Cerebellar nuclear complex (tissue), 1 donor: ENCODE measurements around the gene METTL26.
"Not testable (repeated sequence)": the region's sequence is repeated elsewhere in the genome, so short reads cannot be mapped to it uniquely, and the experiment has no call there.

Experiments used
- DNase-seq, 2 experiments: peaks; one replicate each; lab custom pipeline; 2025; lab: John Stamatoyannopoulos, UW

The METTL26 gene

DNA sequence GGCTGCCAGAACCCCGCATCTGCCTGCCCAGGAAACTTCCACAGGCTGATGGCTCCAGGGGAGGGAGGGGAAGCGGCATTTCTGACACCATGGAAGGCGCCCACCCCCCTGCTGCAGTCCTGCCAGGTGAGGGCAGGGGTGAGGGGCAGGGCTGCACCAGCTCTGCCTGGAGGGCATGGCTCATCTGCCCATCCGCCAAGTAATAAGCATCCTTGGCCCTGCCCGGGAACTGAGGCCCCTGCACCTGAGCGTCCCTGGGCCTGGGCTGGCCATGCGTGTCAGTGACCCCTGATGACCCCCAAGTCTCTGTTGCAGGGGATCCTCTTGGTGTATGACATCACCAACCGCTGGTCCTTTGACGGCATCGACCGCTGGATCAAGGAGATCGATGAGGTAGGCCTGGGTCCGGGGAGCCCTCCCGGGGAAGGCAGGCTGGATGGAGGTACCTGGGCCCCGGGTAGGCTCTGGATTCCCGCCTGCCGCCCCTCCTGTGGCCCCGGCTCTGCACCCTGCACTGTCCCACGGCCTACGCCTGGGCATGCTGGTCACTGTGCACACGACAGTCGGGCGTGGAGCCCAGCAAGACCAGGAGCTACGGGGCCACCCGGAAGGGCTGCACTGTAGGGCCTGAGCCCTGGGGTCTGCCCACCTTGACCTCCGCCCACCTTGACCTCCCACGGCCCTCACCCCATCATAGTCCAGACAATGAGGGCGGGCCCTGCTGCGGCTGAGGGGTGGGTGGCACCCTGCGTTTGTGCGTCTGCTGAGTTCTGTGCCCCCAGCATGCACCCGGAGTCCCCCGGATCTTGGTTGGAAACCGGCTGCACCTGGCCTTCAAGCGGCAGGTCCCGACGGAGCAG is 10.8 kb downstream of the METTL26 start:
- no peak for DNase-seq

DNA sequence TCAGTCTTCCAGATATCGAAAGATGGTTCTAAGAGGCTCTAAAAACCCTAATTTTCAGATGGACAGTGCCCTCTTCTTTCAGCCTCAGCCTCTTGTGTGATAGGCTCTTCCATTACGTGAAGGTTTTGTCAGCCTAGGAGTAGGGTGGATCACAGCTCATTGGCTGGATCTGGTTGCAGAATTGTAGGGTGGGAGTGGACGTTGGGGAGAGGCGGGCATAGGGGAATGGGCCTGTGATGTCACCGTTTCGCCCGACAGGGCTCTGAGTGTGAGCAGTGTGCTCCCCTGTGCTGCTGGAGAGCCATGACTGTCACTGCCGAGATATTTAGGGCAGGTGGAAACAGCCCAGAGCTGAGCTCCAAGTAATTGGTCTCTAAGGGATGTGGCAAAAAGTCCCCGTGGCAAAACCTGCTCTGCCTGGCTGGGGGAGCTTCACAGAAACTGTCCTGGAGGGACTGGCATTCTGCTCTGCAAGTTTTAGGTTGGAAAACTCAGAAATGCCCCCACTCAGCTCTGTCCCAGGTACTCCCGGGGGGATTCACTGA is 11.5 kb downstream of the METTL26 start:
- no peak for DNase-seq

DNA sequence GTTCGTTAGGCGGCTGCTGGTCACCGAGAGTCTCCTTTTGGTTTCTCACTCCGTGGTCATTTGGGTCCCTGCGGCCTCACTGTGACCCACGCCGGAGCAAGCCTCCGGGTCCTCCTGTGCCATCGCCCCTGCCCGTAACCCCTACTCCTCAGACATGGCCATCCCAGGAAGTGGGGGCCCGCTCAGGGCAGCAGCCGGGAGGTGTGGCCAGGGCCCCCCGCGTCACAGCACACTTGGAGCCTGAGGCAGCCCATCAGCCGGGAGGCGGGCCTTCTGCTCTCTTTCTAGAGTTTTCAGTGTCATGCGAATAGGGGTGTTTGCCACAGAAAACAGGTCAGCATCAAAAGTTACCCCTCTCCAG is 13.2 kb downstream of the METTL26 start:
- DNase-seq = no peak

DNA sequence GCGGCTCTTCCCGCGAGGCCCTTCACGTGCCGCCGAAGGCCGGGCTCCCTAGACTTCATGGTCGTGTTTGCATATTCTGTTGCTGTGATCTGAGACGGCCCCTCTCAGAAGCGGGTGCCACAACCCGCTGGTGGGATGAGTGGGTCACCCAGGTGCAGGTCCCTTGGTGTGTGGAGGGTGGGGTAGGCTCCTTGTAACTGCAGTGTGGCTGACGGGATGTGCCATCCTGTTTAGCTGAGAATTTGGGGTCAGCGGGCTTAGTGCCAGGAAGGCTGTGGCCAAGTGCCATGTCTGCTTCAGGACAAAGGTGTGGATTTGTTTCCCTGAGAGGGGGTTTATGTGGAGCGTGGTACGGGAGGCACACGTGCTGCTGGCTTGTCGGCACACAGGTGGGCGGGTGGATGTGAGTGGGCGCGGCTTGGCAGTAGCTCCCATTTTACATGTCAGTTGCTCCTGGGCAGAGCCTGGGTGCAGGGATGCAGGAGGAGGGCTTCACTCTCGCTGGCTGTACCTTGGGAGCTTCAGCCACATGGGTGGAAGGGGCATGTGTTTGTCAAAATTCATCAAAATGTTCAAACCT is 14.5 kb downstream of the METTL26 start:
- peak in 1 of 2 experiments; percentile 40 for DNase-seq

DNA sequence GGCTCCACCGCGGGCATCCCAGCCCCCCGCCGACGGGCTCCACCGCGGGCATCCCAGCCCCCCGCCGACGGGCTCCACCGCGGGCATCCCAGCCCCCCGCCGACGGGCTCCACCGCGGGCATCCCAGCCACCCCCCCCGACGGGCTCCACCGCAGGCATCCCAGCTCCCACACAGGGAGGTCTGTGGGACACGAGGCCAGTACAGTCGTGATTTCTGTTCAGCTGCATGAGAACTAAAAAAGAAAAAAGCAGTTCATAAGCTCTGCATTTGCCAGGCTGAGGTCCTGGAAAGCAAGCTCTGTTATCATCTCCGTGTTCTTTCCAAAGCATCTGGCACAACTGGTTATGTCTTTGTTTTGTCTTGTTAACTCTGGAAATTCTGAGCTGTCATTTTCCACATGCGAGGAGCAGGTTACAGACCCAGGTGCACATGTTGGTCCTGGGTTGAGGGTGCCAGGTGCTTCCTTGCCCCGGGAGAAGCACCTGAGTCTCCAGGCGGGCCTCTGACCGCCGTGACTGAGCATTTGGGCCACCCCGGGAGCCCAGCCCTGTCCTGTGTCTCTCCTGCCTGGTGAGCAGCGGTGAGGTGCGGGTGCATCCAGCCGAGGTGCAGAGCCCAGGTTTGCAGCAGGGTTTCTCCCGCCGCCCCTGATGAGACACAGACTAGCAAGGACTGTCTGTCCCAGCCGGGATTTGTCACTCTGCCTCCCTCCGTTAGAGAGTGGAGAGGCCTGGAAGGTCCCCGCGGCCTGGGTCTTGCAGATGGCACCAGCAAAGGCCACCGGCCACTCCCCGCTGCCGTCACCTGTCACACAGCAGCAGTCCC is 15.2 kb downstream of the METTL26 start:
- no peak for DNase-seq

DNA sequence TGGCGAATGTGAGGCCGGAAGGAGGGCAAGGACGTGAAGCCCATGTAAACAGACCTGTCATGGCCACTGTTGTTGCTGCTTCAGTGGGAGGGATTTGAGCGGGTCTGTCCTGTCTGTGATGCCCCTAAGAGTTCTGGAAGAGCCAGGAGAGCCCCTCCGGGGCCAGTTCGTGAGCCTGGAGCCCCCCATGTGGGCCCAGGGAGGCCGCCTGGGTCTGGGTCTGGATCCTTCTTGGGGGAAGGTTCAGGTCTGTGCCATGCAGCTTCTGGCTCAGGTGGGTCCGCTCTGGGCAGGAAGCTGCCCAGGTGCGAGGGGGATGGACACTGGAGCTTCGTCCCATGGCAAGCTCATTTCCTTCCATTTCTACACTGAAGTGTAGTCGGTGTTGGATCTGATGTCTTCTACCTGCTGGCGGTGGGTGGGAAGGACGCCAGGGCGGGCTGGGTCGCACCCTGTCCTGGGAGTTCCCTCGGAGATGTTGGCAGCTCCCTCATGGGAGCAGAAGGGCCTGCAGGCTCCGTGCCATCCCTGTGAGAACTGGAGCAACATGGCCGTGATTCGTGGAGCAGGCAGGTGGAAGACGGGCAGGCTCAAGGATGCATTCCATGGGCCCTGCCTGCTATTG is 16.5 kb downstream of the METTL26 start:
- peak; percentile 34 to 50 for DNase-seq

DNA sequence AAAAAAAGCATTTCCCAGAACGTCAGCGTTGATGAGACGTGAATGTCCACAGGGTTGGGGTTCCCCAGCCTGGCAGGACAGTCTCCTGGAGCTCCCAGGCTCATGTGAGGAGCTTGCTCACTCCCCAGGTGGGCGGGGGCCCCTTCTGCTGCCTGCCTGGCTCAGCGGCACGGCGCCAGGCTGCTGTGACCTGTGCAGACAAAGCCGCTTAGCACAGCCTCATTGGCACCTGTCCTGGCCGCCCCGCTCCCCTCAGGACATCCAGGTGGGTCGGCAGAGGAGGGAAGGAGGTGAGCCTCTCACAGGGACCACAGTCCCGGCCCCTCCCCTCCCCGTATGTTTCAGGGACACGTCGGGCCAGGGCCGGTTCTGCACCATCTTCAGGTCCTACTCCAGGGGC is 18.2 kb downstream of the METTL26 start:
- DNase-seq = no peak

DNA sequence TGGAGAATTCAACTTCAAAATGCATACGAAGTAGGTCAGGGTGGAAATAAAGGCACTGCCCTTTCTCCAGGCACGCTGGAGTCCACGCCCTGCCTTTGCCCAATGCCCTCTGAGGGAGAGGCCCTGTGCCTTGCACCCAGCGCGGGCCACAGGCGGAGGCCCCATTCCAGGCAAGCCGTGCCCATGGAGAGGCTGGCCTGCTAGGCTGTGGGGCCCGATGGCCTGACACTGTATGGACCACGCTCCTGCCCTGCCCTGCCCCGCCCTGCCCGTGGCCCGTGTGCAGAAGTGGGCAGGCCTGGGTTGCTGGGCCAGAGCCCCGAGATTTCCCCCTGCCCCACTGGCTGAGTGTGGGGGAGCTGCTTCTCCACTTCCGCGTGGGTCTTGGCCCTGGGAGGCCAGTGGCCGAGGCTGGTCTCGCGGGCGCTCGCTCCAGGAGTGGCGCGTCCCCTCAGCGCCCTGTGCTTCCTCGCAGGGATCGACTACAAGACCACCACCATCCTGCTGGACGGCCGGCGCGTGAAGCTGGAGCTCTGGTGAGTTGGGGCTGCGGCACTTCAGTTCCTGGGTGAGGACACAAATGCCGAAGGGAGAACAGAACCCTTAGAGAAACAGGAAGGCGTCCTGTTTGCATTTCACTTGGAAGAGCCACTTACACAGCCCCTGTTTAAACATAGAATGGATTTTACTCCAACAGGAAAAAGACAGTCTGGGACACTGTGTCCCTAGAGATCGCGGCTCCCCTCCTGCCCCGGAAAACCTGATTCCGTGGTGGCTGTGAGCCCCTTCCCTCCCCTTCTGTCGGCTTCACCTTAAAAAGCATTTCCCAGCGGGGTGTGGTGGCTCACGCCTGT is 19.1 kb downstream of the METTL26 start:
- no peak for DNase-seq

DNA sequence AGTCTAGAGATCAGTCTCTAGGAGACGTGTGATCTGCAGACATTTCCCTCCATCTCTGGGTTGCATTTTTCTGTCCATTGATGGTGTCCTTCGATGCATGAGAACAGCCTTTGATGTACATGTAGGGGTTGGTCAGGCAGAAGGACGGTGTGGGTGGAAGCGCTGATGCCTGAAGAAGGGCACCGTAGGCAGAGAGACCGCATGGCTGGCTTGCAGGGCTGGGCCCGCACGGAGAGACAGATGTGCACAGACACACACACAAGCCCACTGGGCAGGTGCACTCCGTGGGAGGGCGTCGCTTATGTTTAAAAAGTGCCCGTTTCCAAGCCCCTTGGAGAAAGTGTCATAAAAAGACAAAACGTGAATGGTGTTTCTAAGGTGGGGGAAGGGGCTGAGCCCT is 21.0 kb downstream of the METTL26 start:
- DNase-seq = no peak

DNA sequence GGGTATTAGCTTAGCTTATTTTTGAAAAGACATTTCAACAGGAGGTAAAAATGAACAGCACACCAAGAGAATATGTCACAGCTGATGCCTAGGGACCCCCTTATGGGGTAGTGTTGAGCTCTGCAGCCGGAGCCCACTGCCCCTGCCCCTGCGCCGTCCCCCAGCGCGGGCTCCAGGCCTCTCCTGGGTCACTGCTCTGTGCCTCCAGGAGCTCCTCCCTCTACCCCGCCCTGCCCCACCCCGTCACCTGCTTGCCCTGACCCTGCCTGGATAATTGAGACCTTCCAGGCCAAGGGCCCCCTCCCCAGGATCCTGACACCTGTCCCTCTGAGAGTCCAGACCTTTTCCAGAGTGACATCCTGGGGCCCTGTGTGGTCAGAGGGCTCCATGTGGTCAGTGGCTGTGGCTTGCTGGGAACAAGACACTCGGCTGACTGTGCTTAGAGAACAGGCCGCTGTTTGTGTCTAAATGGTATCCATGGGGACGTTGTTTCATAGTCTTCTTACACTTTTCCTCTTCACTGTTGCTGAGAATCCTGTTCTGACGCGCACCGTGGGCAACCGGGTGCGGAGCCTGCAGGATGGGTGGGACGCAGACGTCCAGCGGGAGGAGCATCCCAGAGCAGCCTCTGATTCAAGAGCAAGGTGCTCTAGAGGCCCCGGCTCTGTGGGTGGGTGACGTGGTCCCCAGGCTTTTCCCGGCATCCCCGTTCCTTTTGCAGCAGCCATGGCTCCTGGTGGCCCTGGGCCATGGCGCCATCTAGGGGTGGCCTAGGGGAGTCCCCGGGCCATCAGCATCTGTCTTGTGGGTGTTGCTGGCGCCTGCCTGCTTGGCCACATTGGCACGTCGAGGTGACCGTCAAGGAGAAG is 25.4 kb downstream of the METTL26 start:
- no peak for DNase-seq

DNA sequence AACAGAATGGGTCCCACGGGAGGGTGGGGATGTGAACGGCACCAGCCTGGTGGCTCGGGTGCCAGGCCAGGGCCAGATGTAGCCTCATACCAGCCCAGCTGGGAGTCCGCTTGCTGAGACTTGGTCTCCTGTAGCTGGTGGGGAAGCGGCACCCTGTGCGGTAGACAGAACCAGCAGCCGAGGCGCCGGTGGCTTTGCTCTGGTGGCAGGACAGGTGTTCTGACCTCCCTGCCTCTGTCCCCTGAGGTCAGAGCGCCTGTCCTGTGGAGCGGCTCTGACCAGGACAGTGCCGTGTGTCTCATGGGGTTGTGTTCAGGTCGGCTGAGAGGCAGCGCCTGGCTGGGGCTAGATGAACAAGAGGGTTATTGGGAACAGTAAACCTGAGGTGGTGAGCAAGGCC is 26.1 kb downstream of the METTL26 start:
- DNase-seq = no peak

DNA sequence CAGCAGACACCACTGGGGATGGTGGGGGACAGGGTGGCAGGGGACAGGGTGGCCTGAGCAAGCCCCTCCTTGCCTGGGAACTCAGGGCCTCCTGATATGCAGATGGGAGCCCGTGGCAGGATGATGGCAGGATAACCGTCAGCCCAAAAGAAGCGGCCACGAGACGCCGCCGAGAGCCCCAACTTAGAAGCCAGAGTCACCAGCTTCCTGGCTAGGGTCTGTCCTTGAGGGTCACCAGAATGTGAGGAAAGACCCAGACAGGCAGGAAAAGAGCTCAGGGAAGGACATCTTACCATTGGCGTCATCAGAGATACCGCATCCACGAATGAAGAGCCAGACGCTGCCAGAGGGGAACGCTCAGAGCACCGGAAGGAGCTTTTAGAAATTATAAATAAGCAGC is 26.8 kb downstream of the METTL26 start:
- no peak for DNase-seq

DNA sequence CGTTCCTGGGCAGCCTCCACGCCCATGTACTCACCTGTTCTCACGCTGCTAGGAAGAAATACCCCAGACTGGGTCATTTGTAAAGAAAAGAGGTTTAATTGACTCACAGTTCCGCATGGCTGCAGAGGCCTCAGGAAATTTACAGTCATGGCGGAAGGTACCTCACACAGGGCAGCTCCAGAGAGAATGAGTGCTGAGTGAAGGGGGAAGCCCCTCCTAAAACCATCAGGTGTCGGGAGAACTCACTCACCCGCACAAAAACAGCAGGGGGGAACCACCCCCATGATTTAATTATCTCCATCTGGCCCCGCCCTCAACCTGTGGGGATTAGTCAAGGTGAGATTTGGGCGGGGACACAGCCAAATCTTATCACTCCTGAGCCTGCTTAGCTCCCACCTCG is 28.1 kb downstream of the METTL26 start:
- DNase-seq = no peak

DNA sequence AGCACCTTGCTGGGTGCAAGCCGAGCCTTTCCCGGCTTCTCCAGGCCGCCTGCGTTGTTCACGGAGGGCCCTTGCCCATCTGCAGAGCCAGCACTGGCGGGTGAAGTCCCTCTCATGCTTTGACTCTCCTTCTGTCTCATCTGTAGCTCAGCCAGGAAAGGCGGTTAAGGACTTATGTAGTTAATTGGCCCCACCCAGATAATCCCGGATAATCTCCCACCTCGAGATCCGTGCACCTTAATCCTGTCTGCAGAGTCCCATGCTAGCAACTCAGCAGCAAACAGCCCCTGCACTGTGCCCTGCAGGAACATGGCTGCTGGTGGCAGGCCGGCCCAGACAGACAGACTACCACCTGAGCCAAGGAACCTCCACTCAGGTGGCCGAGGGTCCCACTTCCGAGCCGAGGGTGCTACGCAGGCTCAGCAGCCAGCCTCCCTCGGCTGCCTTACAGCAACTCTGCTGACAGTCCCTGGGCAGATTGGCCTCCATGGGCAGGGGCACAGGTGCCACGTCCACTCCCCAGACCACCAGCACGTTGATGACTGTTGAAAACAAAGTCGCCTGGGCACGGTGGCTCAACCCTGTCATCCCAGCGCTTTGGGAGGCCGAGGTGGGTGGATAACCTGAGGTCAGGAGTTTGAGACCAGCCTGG is 29.3 kb downstream of the METTL26 start:
- DNase-seq = no peak

DNA sequence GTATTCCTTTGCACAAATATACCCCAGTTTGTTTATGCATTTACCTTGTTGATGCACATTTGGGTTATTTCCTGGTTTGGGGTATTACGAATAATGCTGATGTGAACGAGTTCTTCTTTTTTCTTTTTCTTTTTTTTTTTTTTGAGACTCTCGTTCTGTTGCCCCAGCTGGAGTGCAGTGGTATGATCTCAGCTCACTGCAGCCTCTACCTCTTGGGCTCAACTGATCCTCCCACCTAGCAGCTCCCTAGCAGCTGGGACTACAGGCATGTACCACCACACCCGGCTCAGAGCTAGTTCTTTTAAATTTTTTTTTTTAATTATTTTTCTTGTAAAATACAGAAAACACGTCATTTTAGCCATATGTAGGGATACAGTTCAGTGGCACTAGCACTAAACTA is 32.2 kb downstream of the METTL26 start:
- DNase-seq = no peak

DNA sequence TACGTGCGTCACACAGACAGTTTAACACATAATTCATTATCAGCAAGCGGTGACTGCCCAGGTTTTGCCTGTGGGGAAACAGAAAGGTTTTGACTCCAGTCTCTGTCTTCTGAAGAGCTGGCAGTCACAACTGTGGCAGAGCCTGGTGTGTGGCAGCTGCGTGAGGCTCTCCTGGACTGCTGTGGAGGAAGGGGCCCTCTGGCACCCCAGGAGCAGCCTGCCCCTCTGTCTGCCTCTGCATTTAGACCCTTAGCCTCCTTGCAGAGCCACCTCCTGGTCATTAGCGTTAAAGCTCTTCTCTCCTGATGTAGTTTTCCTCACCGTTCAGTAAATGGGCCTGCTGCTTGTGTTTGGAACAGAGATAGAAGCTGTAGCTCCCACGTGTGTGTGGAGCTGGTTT is 35.3 kb downstream of the METTL26 start:
- DNase-seq = no peak

DNA sequence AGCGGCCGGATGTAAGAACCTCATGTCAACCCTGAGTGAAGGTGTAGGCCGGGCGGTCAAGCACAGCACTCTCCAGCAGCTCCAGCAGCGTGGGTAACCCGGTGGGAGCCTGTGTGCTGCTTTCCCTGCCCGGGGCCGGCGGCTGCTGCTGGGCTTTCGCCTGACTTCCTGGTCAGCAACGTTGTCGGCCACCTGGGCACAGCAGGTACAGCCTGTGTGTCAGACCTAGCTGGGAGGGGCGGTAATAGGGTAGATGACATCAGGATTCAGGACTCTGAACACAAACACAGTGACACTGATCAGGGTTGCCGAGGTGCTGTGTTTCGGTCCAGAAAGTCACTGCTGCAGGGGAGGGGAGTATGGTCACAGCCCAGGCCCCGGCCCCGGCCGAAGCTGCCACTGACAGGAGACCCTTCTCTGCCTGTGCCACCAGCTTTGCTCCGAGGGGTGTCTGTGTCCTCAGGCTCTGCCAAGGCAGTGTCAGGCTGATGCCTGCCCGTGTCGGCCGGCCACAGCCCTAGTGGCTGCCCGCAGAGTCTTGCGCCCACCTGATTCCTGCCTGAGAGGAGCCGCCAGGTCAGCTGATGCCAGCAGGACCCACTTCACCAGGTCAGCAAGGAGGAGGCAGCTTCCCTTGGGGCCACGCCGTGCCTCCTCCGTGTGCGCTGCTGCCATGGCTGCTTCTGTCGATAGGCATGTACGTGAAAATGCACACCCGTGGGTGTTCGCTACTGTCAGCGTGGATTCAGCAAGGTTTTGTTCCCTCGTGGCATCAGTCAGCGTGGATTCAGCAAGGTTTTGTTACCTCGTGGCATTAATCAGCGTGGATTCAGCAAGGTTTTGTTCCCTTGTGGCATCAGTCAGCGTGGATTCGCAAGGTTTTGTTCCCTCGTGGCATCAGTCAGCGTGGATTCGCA is 37.0 kb downstream of the METTL26 start:
- no peak for DNase-seq

DNA sequence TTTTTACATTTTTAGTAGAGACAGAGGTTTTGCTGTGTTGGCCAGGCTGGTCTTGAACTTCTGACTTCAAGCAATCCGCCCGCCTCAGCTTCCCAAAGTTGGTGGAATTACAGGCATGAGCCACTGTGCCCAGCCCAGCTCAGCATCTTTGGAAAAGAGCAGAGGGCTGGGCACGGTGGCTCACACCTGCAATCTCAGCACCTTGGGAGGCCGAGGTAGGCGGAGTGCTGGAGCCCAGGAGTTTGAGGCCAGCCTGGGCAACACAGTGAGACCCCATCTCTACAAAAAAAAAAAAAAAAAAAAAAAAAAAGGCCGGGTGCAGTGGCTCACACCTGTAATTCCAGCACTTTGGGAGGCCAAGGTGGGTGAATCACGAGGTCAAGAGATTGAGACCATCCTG is 38.5 kb downstream of the METTL26 start:
- not testable (repeated sequence) for DNase-seq

DNA sequence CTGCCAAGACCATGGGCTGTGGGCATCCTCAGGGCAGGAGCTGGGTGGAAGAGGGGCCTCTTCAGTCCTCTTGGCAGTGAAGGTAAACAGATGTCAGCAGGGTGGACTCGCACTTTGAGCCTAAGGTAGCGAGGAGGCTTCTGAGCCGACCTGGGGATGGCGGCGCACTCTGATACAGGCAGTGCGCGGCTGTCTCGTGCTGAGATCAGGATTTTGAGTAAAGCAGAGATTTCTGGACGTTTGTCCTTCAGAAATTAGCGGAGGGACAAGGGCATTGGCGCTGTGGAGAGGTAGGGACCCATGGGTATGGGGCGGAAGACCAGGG is 39.4 kb downstream of the METTL26 start:
- no peak for DNase-seq
